ENCODE data around the gene DCBLD1. TPM values are rescaled to one million over a fixed set of nuclear protein-coding genes. Genes with fewer than 3 reads are reported as not detected.

Gene DCBLD1
- total and polyA plus RNA-seq, 9 of the 15 experiments (the other 6 are each of a cell fraction or from before 2014, with no cell fraction given) = 0.80 to 8.5 (median 6.8) TPM

DNA sequence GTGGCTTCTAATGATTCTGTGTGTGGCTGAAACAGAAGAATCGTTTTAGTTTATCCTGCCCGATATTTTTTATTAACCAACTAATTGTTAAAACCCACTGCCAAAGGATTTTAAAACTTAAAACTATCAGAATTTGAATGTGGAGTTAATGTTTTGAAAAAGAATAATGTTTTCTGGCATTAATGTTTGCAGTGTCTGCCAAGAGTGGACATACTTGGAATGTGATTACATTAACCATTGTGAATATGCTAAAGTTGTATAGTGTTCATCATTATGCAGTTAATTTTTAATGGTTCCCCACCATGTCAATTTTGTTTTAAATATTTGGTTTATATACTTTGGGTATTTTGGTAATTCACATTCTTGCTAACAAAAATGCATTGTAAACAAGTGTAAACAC lies 24.4 kb downstream of the DCBLD1 start:
- peaks cover 7% of the 10 kb centered on the region; the same call in 1 of the 3 replicates for H3K36me3 ChIP-seq (ENCODE audit: control insufficient read depth, insufficient read depth, low read length)
- DNase-seq (ENCODE audit: extremely low read depth in 1 of 4, low spot score in 3 of 4) (no peak), FAIRE-seq (no peak), ATAC-seq (no peak)
- no peak overlapping the region for H3K27ac ChIP-seq (ENCODE audit: extremely low read depth, low read depth, low read length)
- H2AFZ ChIP-seq (ENCODE audit: low read depth, low read length) = no peak overlapping the region
- H3K9me3 ChIP-seq (replicated peaks; ENCODE audit: control insufficient read depth, insufficient read depth, low read depth, low read length) = no peaks in the 10 kb centered on the region
- no TSS peak for BruUV-seq (replicated peaks)
- H4K20me1 ChIP-seq (replicated peaks; ENCODE audit: control insufficient read depth, insufficient read depth, low read length) = no peaks in the 10 kb centered on the region
- WGBS (ENCODE audit: insufficient coverage, low coverage, missing lambda C conversion rate) = 78% methylated on average over 2 of the region's 2 CpGs
- intact Hi-C loops (cut with micrococcal nuclease) = no loop called here
- ChIA-PET CTCF (ENCODE audit: low intra/inter-chr PET ratio) (interaction anchor here (0.6 kb wide), 1 partner anchor 110 kb away, joined by 3 read pairs; no protein-coding TSS in a partner anchor), POLR2A (no interaction called here)
- H3K4me2 ChIP-seq (ENCODE audit: insufficient read depth, low read length) = no peak overlapping the region
- in situ Hi-C loops (cut with MboI) = no loop called here
- H3K79me2 ChIP-seq (ENCODE audit: control insufficient read depth, insufficient read depth, low read length) = no peaks in the 10 kb centered on the region
- H3K27me3 ChIP-seq (ENCODE audit: control insufficient read depth in 2 of 2, insufficient read depth in 2 of 2, low read length in 2 of 2) = no peaks in the 10 kb centered on the region
- H3K9me1 ChIP-seq (ENCODE audit: control insufficient read depth, insufficient read depth, low read length) = no peaks in the 10 kb centered on the region
- no peak overlapping the region for H3K4me3 ChIP-seq
- H3K9ac ChIP-seq (ENCODE audit: insufficient read depth in 1 of 2, low read depth in 2 of 2, low read length in 2 of 2) = no peak overlapping the region
- no peaks in the 10 kb centered on the region for H3K4me1 ChIP-seq (replicated peaks in 1 of 2; ENCODE audit: control insufficient read depth in 2 of 2, insufficient read depth in 2 of 2, low read length in 2 of 2)
- TF ChIP-seq KLF16 (IDR thresholded peaks at IDR 0.05) = no peak
- TF ChIP-seq HNRNPL (IDR thresholded peaks at IDR 0.05; ENCODE audit: low read depth, low read length) = no peak
- no peak for TF ChIP-seq NR4A1 (CRISPR knock-in tag; IDR thresholded peaks at IDR 0.05)
- no peak for TF ChIP-seq NR4A1 (tag; IDR thresholded peaks at IDR 0.05)
- no peak for TF ChIP-seq MECOM (CRISPR knock-in tag; IDR thresholded peaks at IDR 0.05)
- TF ChIP-seq CREM (IDR thresholded peaks at IDR 0.05; ENCODE audit: low read depth) = no peak
- no peak for TF ChIP-seq ZNF589 (CRISPR knock-in tag; IDR thresholded peaks at IDR 0.05; ENCODE audit: low read depth)
- no peak for TF ChIP-seq TGIF2 (CRISPR knock-in tag; IDR thresholded peaks at IDR 0.05)
- TF ChIP-seq MTF1 (CRISPR knock-in tag; IDR thresholded peaks at IDR 0.05; ENCODE audit: borderline replicate concordance) = no peak
- no peak for TF ChIP-seq HDAC8 (tag; IDR thresholded peaks at IDR 0.05)
- TF ChIP-seq, protein P1, sequence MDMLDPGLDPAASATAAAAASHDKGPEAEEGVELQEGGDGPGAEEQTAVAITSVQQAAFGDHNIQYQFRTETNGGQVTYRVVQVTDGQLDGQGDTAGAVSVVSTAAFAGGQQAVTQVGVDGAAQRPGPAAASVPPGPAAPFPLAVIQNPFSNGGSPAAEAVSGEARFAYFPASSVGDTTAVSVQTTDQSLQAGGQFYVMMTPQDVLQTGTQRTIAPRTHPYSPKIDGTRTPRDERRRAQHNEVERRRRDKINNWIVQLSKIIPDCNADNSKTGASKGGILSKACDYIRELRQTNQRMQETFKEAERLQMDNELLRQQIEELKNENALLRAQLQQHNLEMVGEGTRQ (CRISPR knock-in tag; IDR thresholded peaks at IDR 0.05) = no peak
- TF ChIP-seq, protein P2, sequence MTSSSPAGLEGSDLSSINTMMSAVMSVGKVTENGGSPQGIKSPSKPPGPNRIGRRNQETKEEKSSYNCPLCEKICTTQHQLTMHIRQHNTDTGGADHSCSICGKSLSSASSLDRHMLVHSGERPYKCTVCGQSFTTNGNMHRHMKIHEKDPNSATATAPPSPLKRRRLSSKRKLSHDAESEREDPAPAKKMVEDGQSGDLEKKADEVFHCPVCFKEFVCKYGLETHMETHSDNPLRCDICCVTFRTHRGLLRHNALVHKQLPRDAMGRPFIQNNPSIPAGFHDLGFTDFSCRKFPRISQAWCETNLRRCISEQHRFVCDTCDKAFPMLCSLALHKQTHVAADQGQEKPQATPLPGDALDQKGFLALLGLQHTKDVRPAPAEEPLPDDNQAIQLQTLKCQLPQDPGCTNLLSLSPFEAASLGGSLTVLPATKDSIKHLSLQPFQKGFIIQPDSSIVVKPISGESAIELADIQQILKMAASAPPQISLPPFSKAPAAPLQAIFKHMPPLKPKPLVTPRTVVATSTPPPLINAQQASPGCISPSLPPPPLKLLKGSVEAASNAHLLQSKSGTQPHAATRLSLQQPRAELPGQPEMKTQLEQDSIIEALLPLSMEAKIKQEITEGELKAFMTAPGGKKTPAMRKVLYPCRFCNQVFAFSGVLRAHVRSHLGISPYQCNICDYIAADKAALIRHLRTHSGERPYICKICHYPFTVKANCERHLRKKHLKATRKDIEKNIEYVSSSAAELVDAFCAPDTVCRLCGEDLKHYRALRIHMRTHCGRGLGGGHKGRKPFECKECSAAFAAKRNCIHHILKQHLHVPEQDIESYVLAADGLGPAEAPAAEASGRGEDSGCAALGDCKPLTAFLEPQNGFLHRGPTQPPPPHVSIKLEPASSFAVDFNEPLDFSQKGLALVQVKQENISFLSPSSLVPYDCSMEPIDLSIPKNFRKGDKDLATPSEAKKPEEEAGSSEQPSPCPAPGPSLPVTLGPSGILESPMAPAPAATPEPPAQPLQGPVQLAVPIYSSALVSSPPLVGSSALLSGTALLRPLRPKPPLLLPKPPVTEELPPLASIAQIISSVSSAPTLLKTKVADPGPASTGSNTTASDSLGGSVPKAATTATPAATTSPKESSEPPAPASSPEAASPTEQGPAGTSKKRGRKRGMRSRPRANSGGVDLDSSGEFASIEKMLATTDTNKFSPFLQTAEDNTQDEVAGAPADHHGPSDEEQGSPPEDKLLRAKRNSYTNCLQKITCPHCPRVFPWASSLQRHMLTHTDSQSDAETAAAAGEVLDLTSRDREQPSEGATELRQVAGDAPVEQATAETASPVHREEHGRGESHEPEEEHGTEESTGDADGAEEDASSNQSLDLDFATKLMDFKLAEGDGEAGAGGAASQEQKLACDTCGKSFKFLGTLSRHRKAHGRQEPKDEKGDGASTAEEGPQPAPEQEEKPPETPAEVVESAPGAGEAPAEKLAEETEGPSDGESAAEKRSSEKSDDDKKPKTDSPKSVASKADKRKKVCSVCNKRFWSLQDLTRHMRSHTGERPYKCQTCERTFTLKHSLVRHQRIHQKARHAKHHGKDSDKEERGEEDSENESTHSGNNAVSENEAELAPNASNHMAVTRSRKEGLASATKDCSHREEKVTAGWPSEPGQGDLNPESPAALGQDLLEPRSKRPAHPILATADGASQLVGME (CRISPR knock-in tag; IDR thresholded peaks at IDR 0.05) = no peak
- no peak for TF ChIP-seq GTF2E2 (tag; IDR thresholded peaks at IDR 0.05)
- TF ChIP-seq IFI16 (CRISPR knock-in tag; IDR thresholded peaks at IDR 0.05) = no peak
- TF ChIP-seq RNF2 (IDR thresholded peaks at IDR 0.05) = no peak
- no peak for TF ChIP-seq L3MBTL2 (IDR thresholded peaks at IDR 0.05)
- TF ChIP-seq, protein P3, sequence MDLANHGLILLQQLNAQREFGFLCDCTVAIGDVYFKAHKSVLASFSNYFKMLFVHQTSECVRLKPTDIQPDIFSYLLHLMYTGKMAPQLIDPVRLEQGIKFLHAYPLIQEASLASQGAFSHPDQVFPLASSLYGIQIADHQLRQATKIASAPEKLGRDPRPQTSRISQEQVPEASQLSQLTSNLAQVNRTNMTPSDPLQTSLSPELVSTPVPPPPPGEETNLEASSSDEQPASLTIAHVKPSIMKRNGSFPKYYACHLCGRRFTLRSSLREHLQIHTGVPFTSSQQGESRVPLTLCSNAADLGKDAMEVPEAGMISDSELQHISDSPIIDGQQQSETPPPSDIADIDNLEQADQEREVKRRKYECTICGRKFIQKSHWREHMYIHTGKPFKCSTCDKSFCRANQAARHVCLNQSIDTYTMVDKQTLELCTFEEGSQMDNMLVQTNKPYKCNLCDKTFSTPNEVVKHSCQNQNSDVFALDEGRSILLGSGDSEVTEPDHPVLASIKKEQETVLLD (IDR thresholded peaks at IDR 0.05) = no peak
- no peak for TF ChIP-seq ZFPM2 (CRISPR knock-in tag; IDR thresholded peaks at IDR 0.05)
